ENCODE data around the gene RPL29.

RPL29 gene

GRCh38 chr3:51955893-51956770 is 39.6 kb downstream of the RPL29 start:
- DNase-seq (ENCODE audit: low read depth, low spot score) = peak; percentile 38
- peak; percentile 56 for TF ChIP-seq CTCF (IDR thresholded peaks at IDR 0.05; ENCODE audit: low read depth, low read length)
- in situ Hi-C loops (cut with HindIII; ENCODE audit: low sequenced_read_pairs) = no loop called here
- no peak overlapping the region for H3K4me3 ChIP-seq (ENCODE audit: low read depth, low read length)

GRCh38 chr3:51955175-51955892 is 40.4 kb downstream of the RPL29 start, which contains the start of gene GPR62:
GPR62 (plus strand) TSS chr3:51955381; CDS start chr3:51955653, 272 bp downstream.
- no peak for TF ChIP-seq CTCF (IDR thresholded peaks at IDR 0.05; ENCODE audit: low read depth, low read length)
- H3K4me3 ChIP-seq (ENCODE audit: low read depth, low read length) = no peak within 1 kb of the TSS
- no peak for DNase-seq (ENCODE audit: low read depth, low spot score)
- in situ Hi-C loops (cut with HindIII; ENCODE audit: low sequenced_read_pairs) = no loop called here

DNA sequence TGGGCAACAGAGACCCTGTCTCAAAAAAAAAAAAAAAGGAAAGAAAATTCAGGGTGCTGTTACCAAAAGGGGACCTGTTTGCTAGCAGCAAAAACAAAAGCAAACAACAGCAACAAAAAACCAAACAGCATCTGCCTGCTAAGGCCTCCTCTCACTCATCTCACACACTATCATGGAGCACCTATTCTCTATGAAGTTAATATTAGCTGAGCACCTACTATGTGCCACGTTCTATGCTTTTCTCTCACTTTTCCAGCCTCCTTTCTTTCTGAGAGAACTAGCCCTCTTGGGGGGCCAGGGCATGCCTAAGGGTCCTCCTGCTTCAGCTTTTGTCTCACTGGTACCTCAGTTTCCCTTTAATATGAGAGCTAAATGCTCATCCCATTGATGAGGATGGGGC is 41.0 kb downstream of the RPL29 start:
- no peak for TF ChIP-seq CTCF (IDR thresholded peaks at IDR 0.05; ENCODE audit: low read depth, low read length)
- in situ Hi-C loops (cut with HindIII; ENCODE audit: low sequenced_read_pairs) = no loop called here
- DNase-seq (ENCODE audit: low read depth, low spot score) = no peak
- no peak overlapping the region for H3K4me3 ChIP-seq (ENCODE audit: low read depth, low read length)

GRCh38 chr3:51954105-51954504 is 41.6 kb downstream of the RPL29 start:
- in situ Hi-C loops (cut with HindIII; ENCODE audit: low sequenced_read_pairs) = no loop called here
- DNase-seq (ENCODE audit: low read depth, low spot score) = no peak
- no peak overlapping the region for H3K4me3 ChIP-seq (ENCODE audit: low read depth, low read length)
- TF ChIP-seq CTCF (IDR thresholded peaks at IDR 0.05; ENCODE audit: low read depth, low read length) = no peak

DNA sequence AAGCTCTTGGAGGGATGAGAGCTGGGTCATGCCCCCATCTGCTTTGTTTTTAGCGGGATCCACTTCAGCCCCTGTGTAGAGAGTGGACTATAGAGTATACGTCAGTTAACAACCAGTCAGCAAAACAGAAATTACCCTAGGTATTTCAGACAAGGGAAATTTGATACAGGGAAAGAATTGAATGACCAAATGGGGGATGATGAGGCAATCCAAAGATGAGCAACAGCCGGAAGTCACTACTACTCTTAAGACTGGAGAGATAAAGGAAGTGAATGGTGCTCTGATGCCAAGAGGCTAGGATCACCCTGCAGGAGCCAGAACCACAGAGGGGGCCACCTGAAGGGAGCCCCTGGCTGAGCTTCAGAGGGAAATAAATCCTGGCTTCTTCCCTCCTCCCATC is 42.2 kb downstream of the RPL29 start:
- in situ Hi-C loops (cut with HindIII; ENCODE audit: low sequenced_read_pairs) = no loop called here
- DNase-seq (ENCODE audit: low read depth, low spot score) = peak; percentile 62

More for the DNA sequence above, 42.2 kb downstream of the RPL29 start:
- no peak for TF ChIP-seq CTCF (IDR thresholded peaks at IDR 0.05; ENCODE audit: low read depth, low read length)
- H3K4me3 ChIP-seq (ENCODE audit: low read depth, low read length) = no peak overlapping the region

Data from astrocyte of the spinal cord (primary cell).